ENCODE data around the gene C11orf52.

GRCh38 chr11:111934306-111934705 lies 15.6 kb downstream of the C11orf52 start:
- TF ChIP-seq CTCF (IDR thresholded peaks at IDR 0.05; ENCODE audit: control extremely low read depth in 1 of 3, insufficient read depth in 1 of 3, low read depth in 1 of 3, low read length in 3 of 3) (no peak), POLR2AphosphoS5 (IDR thresholded peaks at IDR 0.05; ENCODE audit: low read depth, low read length) (no peak), EZH2 (IDR thresholded peaks at IDR 0.05; ENCODE audit: low read depth, low read length, severe bottlenecking) (no peak), ZNF274 (IDR thresholded peaks at IDR 0.05; ENCODE audit: borderline replicate concordance, extremely low read depth, low read length) (no peak)
